ENCODE results near the gene TACC2.
"Not testable (repeated sequence)": the region's sequence is repeated elsewhere in the genome, so short reads cannot be mapped to it uniquely, and the experiment has no call there.

The TACC2 gene

DNA sequence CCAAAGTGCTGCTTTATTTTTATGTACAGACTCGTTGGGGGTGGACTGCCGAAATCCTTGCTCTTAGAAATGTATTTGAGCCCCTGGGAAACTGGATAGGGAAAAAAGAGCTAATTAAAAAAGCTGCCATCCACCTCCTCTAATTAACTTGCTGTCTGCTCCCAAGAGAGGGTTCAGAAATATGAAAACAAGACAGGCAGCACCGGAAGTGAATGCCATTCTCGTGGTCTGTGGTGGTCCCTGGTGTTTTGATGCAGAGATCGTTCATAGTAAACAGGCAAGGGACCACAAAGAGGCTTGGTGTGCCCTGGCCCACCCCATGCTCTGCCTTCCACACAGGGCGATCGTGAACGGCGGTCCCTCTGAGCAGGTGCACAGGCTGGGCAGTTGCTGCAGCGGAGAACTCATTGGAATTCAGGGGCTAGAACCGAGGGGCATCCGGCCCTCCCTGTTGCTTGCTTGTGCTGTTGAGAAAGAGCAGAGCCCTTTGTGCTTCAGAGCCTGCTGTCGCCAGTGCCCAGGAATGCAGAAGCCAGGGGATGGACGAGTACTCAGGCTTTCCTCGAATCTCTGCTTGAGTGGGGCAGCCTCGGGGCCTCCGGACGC is 203.1 kb downstream of the TACC2 start:
- DNase-seq (ENCODE audit: low spot score): peak; percentile 42

DNA sequence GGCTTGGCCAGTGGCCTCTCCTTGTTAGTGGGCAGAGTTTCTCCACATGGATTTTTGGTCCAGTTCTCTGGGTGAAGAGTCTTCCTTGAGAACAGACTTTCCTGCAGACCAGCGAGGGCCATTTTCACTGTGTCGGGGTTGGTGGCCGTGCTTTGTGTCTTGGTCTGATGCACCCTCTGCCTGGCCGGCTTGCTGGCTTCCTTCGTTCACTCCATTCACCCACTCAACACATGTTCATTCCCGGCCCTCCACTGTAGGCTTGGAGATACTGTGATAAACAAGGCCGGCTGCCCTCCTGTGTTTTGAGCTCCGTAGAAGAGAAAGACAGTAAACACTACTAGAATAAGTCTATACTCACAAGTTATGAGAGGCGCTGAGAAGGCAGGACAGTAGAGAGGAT is 205.3 kb downstream of the TACC2 start:
- no peak for DNase-seq (ENCODE audit: low spot score)

DNA sequence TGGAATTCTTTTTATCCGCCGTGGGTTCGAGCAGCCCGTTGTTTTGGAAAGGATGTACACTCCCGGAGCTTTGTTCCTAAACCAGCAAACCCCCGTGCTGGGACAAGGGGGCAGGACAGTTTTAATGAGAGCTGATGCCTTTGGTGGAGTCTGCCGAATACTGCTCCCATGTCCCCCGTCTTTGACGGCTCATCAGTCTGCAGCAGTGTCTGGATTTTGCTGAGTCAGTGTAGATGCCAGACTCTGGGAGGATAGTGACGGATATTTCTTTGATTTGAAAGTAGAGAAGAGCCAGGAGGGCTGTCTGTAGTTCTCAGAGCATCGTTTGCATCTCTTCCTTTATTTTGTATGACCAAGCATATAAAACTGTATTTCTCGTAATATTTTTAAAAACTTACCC is 207.3 kb downstream of the TACC2 start:
- DNase-seq (ENCODE audit: low spot score): no peak

DNA sequence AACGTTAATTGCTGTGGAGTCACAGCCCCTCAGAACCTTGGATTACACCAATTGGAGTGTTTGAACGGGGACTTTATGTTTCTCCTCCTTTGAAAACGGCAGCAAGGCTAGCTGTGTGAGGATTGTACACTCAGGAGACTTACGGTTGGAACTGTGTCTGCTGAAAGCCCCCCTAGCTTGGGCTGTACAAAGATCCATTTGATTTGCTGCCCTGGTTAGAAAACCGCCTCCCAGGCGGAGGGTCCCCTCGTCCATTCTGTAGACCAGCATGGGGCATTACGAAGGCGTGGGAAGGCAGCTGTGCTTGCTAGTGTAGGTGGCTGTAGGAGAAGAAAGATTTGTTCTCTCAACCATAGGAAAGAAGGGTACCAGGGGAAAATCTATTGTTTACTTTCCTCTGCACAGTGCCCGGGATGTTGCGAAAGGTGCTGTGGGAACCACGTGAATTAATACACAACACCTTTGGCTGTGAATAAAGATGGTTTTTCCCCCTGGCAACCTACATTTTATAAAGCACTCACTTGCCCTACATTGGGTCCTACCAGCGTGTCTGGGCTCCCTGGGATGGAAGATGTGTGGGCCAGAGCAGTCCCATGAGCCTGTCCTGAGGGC is 208.8 kb downstream of the TACC2 start:
- DNase-seq (ENCODE audit: low spot score): no peak

DNA sequence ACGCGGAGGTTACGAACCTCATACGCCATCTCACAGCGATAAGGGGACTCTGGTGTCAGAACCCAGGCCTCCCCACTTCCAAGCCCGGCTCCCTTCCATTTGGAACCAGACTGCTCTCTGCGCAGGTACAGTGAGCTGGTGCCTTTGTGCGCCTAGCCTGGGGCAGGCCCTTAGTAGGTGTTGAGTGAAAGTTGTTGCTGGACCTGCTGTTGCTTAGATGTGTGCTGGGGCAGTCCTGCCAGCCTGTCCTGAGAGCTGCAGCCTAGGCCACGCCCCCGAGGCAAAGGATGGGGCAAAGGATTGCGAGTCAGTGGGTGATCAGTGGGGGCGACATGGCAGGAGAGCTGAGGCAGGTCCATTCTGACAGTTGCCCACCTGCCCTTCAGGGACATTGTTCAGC is 209.7 kb downstream of the TACC2 start:
- no peak for DNase-seq (ENCODE audit: low spot score)

DNA sequence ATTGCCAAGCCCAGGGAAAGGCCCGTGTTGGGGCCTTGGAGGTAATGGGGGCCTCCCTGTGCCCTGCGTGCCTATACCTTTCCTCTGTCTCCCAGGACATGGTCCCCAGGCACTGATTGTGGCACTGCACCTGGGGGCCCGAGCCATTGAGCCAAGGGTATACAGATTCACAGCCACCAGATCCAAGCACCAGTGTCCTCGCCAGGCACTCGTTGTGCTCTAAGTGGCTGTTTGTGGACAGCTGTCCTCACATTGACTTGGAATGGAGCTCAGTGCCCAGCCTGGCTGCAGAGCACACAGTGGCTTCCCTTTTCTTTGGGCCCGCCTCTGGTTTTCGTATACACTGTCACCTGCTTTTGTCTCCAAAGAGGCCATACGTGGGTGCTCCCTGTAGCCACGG is 210.1 kb downstream of the TACC2 start:
- DNase-seq (ENCODE audit: low spot score): no peak

DNA sequence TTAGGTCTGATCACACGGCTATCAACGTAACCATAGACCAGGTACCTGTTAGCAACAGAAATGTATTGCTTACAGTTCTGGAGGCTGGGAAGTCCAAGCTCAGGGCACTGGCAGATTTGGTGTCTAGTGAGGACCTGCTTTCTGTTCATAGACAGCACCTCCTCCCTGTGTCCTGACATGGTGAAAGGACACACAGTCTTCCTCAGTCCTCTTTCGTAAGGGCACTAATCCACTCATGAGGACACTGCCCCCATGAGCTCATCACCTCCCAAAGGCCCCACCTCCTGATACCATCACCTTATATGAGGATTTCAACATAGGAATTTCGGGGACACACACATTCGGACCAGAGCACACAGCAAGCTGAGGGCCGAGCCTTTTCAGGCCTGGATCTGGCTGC is 210.7 kb downstream of the TACC2 start:
- DNase-seq (ENCODE audit: low spot score): no peak

DNA sequence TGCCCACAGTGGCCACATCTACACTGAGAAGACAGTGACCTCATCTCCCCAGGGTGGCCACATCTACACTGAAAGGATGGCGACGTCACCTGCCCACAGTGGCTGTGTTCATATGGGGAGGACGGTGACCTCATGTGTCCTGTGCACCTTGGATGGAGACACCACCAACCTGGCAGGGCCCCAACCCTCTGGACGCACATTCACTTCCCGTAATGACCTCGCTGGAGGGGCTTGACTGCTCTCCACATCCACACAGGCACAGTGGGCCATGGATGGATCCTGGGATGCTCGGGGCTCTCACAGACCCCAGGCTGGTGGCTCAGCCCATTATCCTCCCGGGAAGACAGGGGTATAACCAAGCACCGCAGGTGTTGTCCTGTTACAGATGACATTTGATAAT is 212.4 kb downstream of the TACC2 start:
- no peak for DNase-seq (ENCODE audit: low spot score)

DNA sequence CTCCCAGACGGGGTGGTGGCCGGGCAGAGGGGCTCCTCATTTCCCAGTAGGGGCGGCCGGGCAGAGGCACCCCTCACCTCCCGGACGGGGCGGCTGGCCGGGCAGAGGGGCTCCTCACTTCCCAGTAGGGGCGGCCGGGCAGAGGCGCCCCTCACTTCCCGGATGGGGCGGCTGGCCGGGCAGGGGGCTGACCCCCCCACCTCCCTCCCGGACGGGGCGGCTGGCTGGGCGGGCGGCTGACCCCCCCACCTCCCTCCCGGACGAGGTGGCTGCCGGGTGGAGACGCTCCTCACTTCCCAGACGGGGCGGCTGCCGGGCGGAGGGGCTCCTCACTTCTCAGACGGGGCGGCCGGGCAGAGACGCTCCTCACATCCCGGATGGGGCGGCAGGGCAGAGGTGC is 214.2 kb downstream of the TACC2 start:
- not testable (repeated sequence) for DNase-seq (ENCODE audit: low spot score)

DNA sequence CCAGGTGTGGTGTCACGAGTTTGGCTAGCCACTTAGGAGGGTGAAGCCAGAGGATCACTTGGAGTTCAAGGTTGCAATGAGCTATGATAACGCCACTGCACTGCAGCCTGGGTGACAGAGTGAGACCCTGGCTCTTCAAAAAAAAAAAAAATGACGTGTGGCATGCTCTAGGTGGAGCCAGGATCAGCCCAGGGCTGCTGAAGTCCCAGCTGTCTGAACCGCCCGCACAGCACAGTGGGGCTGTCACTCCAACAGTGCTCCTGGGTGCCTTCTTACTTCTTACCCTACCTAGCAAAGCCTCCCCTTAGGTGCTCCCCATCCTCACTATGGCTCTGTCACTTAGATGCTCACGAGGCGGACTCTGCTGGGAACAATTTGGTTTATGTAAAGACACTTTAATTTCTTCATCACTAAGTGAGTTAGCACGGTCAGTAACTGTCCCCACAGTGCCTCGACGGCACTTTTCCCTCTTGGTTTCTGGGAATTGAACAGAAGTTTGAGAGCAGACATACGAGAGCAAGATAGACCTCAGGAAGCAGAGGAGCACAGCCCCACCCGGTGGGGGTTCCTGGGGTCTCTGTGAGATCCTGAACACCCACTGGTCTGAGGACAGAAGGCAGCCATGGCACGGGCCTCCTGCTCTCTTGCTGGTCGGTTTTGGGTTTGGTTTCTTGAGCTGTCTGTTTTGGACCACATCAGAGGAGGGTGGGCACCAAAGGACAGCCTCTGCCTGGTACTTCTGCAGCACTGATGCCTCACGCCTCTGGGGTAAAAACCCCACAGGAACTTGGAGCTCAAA is 215.9 kb downstream of the TACC2 start:
- DNase-seq (ENCODE audit: low spot score): no peak

DNA sequence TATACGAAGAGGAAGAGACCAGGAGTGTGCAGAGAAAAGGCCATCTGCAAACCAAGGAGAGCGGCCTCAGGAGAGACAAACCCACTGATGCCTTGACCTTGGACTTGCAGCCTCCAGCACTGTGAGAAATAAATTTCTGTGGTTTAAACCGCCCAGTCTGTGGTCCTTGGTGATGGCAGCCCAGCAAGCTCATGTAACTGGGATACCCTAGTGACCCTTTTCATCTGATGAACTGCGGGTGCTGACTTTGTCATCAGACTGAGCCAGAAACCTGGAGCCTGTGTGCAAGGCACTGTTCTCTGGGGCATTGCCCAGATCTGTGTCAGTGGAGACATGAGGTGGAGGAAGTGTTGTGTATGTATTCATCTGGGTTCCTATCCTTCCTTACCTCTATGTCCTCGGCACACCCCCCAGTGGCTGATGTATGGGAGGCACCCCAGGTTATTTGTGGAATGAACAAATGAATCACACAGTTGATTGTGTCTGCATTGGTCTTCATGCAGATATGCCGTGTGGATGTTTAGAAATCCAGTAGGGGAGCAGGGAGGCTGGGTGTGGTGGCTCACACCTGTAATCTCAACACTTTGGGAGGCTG is 217.6 kb downstream of the TACC2 start:
- no peak for DNase-seq (ENCODE audit: low spot score)

DNA sequence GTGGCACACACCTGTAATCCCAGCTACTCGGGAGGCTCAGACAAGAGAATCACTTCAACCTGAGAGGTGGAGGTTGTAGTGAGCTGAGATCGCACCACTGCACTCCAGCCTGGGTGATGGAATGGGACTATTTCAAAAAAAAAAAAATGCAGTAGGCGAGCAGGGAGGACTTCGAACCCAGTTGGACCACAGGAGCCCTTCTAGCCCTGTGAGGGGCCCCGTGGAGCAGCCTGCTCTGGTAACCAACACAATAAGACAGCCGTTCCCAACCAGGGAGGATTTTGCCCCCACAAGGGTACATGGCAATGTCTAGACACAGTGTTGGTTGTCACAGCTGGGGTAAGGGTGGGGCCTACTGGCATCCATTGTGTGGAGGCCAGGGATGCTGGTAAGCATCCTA is 218.2 kb downstream of the TACC2 start:
- no peak for DNase-seq (ENCODE audit: low spot score)

DNA sequence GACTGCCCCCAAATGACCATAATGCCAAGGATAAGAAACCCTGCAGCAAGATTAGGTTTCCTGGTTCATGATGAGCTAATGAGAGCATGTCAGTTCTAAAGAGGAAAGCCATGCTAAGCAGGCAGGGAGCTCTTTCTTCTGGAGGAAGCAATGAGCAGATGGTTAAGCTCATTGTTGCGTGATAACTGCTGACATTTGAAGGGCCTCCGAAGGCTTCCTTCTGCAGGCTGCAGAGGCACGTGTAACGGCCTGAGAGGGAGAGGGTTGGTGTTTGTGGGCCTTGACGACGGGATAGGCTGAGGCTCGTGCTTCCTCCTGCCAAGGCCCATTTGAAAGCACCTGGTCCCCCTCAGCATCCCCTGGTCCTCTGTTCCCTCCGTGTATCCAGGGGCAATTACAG is 218.6 kb downstream of the TACC2 start:
- DNase-seq (ENCODE audit: low spot score): no peak

DNA sequence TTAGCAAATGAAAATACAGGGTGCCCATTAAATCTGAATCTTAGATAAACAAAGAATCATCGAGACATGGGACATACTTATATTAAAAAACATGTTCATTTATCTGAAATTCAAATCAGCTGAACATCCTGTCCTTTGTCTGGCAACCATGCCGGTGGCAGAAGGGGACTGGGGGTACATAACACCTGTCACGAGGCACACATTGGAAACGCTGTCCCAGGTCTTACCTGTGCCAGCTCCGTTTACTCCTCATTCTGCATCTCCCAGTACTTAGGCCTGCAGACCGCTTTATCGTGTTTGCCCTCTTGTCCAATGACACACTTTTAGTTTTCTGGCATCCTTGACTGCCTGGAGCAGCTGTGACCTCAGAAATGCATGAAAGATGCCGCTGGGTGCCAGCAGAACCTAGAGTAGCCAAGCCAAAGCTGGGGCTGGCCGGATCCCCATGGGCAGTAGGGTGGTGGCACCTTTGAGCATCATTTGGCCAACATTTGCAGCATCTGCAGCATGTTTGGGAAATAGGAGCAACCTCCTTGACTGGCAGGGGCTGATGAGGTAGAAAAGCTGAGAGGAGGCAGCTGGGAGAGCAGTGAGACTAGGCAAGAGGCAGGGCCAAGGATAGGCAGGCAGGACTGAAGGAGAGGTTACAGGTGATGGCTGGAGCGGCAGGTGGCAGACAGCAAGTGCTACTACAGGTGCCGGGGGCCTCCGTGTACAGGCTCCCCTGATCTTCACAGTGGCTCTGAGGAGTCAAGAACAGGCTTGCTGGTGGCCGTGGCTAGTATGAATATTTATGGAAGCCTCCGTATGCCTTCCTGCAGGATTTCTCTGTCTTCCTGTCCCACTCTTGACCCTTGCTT is 219.8 kb downstream of the TACC2 start:
- no peak for DNase-seq (ENCODE audit: low spot score)

DNA sequence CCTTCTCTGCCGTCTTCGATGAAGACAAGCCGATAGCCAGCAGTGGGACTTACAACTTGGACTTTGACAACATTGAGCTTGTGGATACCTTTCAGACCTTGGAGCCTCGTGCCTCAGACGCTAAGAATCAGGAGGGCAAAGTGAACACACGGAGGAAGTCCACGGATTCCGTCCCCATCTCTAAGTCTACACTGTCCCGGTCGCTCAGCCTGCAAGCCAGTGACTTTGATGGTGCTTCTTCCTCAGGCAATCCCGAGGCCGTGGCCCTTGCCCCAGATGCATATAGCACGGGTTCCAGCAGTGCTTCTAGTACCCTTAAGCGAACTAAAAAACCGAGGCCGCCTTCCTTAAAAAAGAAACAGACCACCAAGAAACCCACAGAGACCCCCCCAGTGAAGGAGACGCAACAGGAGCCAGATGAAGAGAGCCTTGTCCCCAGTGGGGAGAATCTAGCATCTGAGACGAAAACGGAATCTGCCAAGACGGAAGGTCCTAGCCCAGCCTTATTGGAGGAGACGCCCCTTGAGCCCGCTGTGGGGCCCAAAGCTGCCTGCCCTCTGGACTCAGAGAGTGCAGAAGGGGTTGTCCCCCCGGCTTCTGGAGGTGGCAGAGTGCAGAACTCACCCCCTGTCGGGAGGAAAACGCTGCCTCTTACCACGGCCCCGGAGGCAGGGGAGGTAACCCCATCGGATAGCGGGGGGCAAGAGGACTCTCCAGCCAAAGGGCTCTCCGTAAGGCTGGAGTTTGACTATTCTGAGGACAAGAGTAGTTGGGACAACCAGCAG is 221.7 kb downstream of the TACC2 start:
- DNase-seq (ENCODE audit: low spot score): no peak

DNA sequence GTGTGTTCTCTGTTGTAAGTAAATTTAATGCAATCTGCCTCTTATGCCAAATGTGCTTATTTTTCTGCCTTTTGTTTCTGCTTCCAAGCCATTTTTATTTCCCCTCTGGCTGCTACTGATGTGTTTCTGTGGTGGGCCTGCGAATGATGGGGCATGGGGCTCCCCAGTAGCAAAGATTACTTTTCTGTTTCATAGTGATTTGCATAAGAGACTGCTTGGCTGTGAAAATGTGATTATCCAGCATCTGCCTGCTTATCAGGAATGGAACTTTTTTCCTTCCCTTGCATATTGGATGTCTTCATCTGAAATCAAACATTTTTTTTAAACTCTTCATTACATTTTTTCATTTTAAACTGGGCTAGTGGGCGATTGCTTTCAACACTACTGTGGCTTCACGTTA is 224.4 kb downstream of the TACC2 start:
- DNase-seq (ENCODE audit: low spot score): no peak

DNA sequence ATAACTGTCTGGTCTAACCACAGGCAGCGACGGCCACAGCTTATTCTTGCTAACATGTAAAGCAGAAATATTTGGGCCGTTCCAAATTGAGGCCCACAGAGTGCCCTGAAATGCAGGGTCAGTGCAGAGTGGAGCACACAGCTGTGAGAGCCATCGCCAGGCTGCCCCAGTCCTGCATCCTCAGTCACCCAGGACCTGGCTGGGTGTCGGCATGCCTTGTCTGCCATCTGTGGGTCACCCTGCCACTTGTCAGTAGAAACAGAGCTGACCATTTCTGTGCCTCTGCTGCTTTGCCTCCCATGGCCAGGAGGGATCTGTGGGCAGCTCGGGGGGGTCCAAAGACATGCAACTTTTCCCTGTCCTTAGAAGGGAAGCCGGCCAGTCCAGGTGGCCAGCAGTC is 224.8 kb downstream of the TACC2 start:
- peak; percentile 58 for DNase-seq (ENCODE audit: low spot score)

DNA sequence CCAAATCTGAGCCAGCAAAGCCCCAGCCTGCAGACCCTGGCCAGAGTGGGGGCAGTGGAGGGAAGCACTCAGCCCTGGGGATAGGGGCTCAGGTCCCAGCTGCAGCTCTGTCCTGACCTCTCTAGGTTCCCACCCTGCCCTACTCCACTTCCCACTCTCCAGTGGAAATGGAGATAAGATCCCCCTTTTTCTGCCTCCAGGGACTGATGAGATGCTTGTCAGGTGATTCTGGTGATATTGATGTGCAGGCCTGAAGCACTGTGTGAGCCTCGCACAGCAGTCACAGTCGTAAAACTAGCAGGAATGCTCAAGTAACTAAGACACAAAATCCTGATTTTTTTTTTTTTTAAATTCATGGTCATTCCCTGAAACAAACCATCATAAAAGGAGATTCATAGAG is 227.1 kb downstream of the TACC2 start:
- DNase-seq (ENCODE audit: low spot score): no peak

DNA sequence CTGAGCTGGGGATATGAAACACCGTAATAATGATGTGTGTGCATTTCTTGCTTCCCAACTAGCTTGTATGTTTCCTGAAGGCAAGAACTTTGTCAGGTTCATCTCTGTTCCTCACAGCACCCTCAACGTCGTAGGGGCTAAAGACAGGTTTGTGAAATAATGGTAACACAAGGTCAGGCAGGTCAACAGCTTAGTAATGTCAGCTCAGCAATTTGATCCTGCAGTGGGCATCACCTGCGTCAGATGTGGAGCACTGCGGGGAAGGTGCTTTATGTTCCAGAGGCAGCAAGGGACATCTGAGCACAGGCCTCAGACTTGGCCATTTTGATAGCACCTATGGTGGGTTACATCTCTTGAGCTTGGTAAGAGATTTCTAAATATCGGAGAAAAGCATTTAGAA is 230.4 kb downstream of the TACC2 start:
- no peak for DNase-seq (ENCODE audit: low spot score)

DNA sequence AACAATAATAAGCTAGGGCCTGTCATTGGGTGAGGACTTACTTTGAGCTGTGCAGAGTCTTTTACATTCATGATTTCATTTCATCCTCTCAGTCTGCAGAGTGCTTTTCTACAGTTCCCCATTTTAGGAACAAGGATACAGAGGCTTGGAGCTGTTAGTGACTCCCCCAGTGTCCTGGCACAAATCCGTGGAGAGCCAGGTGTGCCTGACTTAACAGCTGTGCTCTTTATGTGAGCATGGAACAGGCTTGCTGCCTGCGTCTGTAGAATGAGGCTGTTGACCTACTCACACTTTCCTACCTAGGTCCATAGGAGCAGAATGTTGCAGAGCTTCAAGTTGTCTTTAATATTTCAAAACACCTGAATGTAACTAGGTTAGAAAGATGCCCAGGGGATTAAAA is 231.8 kb downstream of the TACC2 start:
- DNase-seq (ENCODE audit: low spot score): no peak

DNA sequence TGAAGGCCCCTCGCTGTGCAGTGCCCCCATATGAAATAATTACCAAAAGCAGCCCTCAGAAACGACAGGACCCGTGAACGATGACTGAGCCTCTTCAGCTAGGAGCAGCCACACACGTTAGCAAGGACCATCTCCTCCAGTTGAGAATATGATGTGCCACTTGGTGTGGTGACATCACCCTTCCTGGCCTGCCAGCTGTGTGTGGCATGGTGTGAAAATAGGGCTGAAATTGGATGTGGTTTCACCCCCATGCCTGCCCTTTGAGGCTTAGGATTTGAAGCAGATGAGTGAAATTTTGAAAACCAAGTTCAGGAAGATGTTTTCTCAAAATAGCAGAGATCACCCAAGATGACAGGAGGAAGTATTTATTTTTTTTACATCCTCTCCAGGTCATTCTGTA is 233.0 kb downstream of the TACC2 start:
- DNase-seq (ENCODE audit: low spot score): no peak

Measured in putamen (tissue), 1 donor.